PC-3 (cell line): ENCODE results near the gene LDB1. TPM values are rescaled to one million over a fixed set of nuclear protein-coding genes. Genes with fewer than 3 reads are reported as not detected.

Experiments
- ATAC-seq: fragments of 200-7000 bp; cut with Tn5 transposase; 2 replicates; pipeline ENCODE4 v1.9.1; 2020; ENCODE audit warnings: mild to moderate bottlenecking, moderate library complexity
- BruUV-seq: library from RNA; stranded (reverse); fragments of 400-500 nt; replicated peaks from 2 replicates; lab custom pipeline; 2021; lab: Mats Ljungman, UMichigan
- CTCF ChIA-PET: fragments of 300-600 bp; sonication (Branson Sonifier 250); formaldehyde crosslinking; loops from one replicate; lab custom pipeline; 2022; ENCODE audit warnings: antibody characterized with exemption; lab: Charles Lee
- POLR2A ChIA-PET: fragments of 300-600 bp; sonication (Branson Sonifier 250); formaldehyde crosslinking; loops from one replicate; lab custom pipeline; 2022; ENCODE audit warnings: antibody characterized with exemption; ENCODE audit not compliant: unreplicated experiment; lab: Charles Lee
- DNase-seq: peaks from one replicate; pipeline ENCODE4 v3.0.0-alpha.2; 2015
- H2AFZ ChIP-seq: fragments of 300-600 bp; sonication (generic); 2 replicates; pipeline ENCODE4 v1.6.0; 2016; ENCODE audit warnings: antibody characterized with exemption, low read length
- H3F3A ChIP-seq: fragments of 300-600 bp; sonication (generic); one replicate; pipeline ENCODE4 v1.6.0; 2017; ENCODE audit warnings: antibody characterized with exemption, low read length, control low read depth, mild to moderate bottlenecking; ENCODE audit not compliant: unreplicated experiment
- H3K27ac ChIP-seq: fragments of 300-600 bp; sonication (generic); 2 replicates; pipeline ENCODE4 v1.5.1; 2016; ENCODE audit warnings: mild to moderate bottlenecking, low read length
- H3K27me3 ChIP-seq: fragments of 300-600 bp; sonication (generic); 2 replicates; pipeline ENCODE4 v1.6.1; 2016; ENCODE audit warnings: low read length, mixed read lengths
- H3K36me3 ChIP-seq: fragments of 300-600 bp; sonication (generic); 2 replicates; pipeline ENCODE4 v1.6.1; 2016; ENCODE audit warnings: low read depth, mixed run types, low read length, mixed read lengths
- H3K4me1 ChIP-seq: fragments of 300-600 bp; sonication (generic); 2 replicates; pipeline ENCODE4 v1.5.1; 2016; ENCODE audit warnings: low read length; ENCODE audit not compliant: insufficient read depth
- H3K4me2 ChIP-seq: fragments of 300-600 bp; sonication (generic); 2 replicates; pipeline ENCODE4 v1.6.0; 2016; ENCODE audit warnings: low read length
- H3K4me3 ChIP-seq: fragments of 300-600 bp; sonication (generic); 2 replicates; pipeline ENCODE4 v1.5.1; 2016; ENCODE audit warnings: mild to moderate bottlenecking, low read length, mixed read lengths
- H3K79me2 ChIP-seq: fragments of 300-600 bp; sonication (generic); 2 replicates; pipeline ENCODE4 v1.6.1; 2017; ENCODE audit warnings: low read length, mixed read lengths
- H3K9ac ChIP-seq: fragments of 300-600 bp; sonication (generic); 2 replicates; pipeline ENCODE4 v1.6.0; 2016; ENCODE audit warnings: mild to moderate bottlenecking, low read length
- H3K9me2 ChIP-seq: fragments of 300-600 bp; sonication (generic); replicated peaks from 2 replicates; pipeline ENCODE4 v1.6.1; 2016; ENCODE audit warnings: mixed run types, low read length, mixed read lengths
- H3K9me3 ChIP-seq: fragments of 300-600 bp; sonication (generic); 2 replicates; pipeline ENCODE4 v1.6.1; 2016; ENCODE audit warnings: low read length, mixed read lengths
- H4K20me1 ChIP-seq: fragments of 300-600 bp; sonication (generic); 2 replicates; pipeline ENCODE4 v1.6.1; 2016; ENCODE audit warnings: low read length, mixed read lengths
- EZH2 ChIP-seq: fragments of 300-600 bp; sonication (generic); IDR thresholded peaks from one replicate; pipeline ENCODE4 v1.6.1; 2017; ENCODE audit warnings: antibody characterized with exemption, mild to moderate bottlenecking, low read length; ENCODE audit not compliant: unreplicated experiment
- EZH2phosphoT487 ChIP-seq: fragments of 300-600 bp; sonication (generic); IDR thresholded peaks from 2 replicates; pipeline ENCODE4 v1.6.1; 2018; ENCODE audit warnings: mild to moderate bottlenecking, antibody characterized with exemption, low read length, borderline replicate concordance
- intact Hi-C: fragments of 100-400 bp; cut with micrococcal nuclease; formaldehyde crosslinking; loops from 2 replicates; pipeline ENCODE4 v1.9.0; 2023
- total RNA-seq: library from RNA; depleted of rRNA; stranded (reverse); fragments of >200 nt; gene quantifications from 2 replicates; pipeline ENCODE4 v1.2.3, GENCODE V29; 2014
- TF ChIP-seq, protein P1 (sequence below): fragments of 300-600 bp; sonication (generic); conservative IDR thresholded peaks from 2 replicates; pipeline ENCODE4 v1.5.1; 2017; ENCODE audit warnings: antibody characterized with exemption, low read depth, mild to moderate bottlenecking, low read length

The LDB1 gene
- total RNA-seq, 1 experiment from 2014 or later = 34.2 TPM

DNA sequence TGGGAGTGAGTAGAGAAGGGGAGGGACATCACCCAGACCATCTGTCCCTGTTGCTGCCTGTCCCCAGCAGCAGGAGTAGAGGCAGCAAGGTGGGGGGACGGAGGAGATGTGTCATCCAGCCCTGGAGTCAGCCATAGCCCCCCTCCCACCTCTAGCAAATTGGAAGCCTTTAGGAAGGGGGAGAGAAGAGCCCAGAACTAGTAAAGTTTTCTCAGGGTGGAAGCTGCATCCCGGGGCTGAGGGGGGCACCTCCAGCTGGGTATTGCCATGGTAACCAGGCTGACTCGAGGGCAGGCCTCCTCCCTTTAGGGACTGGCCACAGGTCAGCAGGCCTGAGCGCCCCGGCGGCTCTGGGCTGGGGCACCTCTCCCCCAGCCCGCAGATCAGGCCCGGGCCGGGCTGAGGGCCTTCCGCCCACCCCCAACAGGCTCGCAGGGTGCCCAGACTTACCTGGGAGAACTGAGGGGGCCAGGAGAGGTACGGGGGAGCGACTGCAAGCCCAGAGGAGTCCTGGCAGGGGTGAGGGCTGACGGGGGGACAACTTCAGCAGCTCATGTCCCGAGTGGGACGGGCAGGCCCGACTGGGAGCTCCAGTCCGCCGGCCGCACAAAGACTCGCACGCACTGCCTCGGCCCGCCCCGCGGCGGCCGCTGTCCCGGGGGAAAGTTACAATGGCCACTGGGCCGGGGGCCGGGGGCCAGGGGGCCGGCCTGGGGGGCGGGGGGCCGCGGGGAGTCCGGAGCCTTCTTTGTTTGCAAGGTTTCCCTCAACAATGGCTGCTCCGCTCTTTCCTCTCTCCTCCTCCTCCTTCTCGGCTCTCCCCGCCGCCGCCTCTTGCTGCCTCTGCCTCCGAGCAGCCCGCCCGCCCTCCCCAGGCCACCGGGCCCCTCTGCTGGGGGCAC, 6.0 kb downstream of the LDB1 start:
- Histone ChIP-seq H3F3A (no peaks in the 10 kb centered on the region), H3K36me3 (no peaks in the 10 kb centered on the region; the same call in 1 of the 2 replicates), H3K4me1 (peaks cover 43% of the 10 kb centered on the region), H3K27me3 (no peaks in the 10 kb centered on the region), H3K9me2 (no peaks in the 10 kb centered on the region), H3K4me2 (peak overlapping the region; percentile 93), H3K79me2 (peaks cover 69% of the 10 kb centered on the region), H3K9me3 (no peaks in the 10 kb centered on the region), H3K27ac (no peak overlapping the region), H3K4me3 (peak overlapping the region; percentile 79), H4K20me1 (peaks cover 10% of the 10 kb centered on the region), H3K9ac (peak overlapping the region; percentile 76), H2AFZ (peak overlapping the region; percentile 61; the same call in 1 of the 2 replicates)
- intact Hi-C loops = loop anchor here (2.0 kb wide), 1 partner anchor 47 kb away; no protein-coding TSS in a partner anchor
- BruUV-seq = no TSS peak
- CTCF ChIA-PET = no interaction called here
- POLR2A ChIA-PET = no interaction called here
- TF ChIP-seq, protein P1, sequence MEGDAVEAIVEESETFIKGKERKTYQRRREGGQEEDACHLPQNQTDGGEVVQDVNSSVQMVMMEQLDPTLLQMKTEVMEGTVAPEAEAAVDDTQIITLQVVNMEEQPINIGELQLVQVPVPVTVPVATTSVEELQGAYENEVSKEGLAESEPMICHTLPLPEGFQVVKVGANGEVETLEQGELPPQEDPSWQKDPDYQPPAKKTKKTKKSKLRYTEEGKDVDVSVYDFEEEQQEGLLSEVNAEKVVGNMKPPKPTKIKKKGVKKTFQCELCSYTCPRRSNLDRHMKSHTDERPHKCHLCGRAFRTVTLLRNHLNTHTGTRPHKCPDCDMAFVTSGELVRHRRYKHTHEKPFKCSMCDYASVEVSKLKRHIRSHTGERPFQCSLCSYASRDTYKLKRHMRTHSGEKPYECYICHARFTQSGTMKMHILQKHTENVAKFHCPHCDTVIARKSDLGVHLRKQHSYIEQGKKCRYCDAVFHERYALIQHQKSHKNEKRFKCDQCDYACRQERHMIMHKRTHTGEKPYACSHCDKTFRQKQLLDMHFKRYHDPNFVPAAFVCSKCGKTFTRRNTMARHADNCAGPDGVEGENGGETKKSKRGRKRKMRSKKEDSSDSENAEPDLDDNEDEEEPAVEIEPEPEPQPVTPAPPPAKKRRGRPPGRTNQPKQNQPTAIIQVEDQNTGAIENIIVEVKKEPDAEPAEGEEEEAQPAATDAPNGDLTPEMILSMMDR = no peak
- no peak for TF ChIP-seq EZH2
- no peak for TF ChIP-seq EZH2phosphoT487
- DNase-seq = no peak
- peak; percentile 12 for ATAC-seq

DNA sequence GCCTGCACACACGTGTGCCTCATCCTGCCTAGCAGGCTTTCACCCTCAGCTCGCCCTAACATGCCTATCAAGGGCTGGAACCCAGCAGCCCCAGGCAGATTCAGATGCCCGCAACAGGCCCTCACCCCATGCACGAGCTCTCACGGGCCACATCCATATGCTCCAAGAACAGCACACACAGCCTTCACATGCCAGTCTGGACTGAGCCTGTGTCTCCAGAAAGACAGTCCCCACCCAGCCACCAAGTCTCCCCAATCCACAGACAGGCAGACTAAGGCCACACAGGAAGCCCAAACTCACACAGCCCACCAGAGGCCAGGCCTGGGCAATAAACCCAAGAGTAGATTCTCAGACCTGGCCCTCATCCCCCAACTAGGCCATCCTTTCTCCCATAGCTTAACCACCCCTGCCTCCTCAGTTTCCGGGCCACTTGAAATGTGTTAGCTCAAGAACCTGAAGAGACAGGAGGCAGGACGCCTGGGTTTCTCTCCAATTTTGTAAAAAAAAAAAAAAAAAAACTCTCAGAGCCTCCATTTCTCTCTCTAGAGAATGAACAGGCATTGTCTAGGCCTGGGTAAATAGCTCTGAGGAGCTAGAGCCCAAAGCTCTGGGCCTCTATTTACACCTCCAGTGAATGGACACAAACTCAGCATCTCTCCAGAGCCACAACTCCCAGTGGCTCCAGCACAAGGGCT, 6.8 kb downstream of the LDB1 start:
- peaks cover 37% of the 10 kb centered on the region for H3K4me1 ChIP-seq
- peaks cover 10% of the 10 kb centered on the region for H4K20me1 ChIP-seq
- TF ChIP-seq EZH2phosphoT487 (no peak), EZH2 (no peak)
- TF ChIP-seq, protein P1 = no peak
- intact Hi-C loops = loop anchor here (2.0 kb wide), 1 partner anchor 47 kb away; no protein-coding TSS in a partner anchor
- TSS peak; percentile 34 for BruUV-seq
- H3K9ac ChIP-seq = peak overlapping the region; percentile 76
- ChIA-PET POLR2A (interaction anchor here (0.6 kb wide), 2 partner anchors 12 to 900 kb away, joined by 14 to 34 read pairs; no protein-coding TSS in a partner anchor), CTCF (no interaction called here)
- no peaks in the 10 kb centered on the region for H3K9me3 ChIP-seq
- H3K4me2 ChIP-seq = peak overlapping the region; percentile 93
- no peaks in the 10 kb centered on the region for H3K27me3 ChIP-seq
- no peaks in the 10 kb centered on the region for H3F3A ChIP-seq
- peaks cover 61% of the 10 kb centered on the region for H3K79me2 ChIP-seq
- H3K4me3 ChIP-seq = peak overlapping the region; percentile 79
- peaks cover 5% of the 10 kb centered on the region; the same call in 1 of the 2 replicates for H3K36me3 ChIP-seq
- ATAC-seq (no peak), DNase-seq (no peak)
- H3K9me2 ChIP-seq = no peaks in the 10 kb centered on the region
- H2AFZ ChIP-seq = no peak overlapping the region
- H3K27ac ChIP-seq = no peak overlapping the region
